Transverse colon (tissue), 4 donors: ENCODE results near the gene NFIA. TPM values are rescaled to one million over a fixed set of nuclear protein-coding genes. Genes with fewer than 3 reads are reported as not detected.

Experiments
- DNase-seq: peaks from one replicate; pipeline ENCODE4 v3.0.0-alpha.2; 2019
- H3K27ac ChIP-seq, 4 donors: fragments of 200-600 bp; sonication (generic); 2 replicates each; pipeline ENCODE4 v1.5.1; 2016 to 2018; ENCODE audit warnings: inconsistent platforms in 4 of 4
- H3K27me3 ChIP-seq: fragments of 200-600 bp; sonication (generic); 2 replicates; pipeline ENCODE4 v1.5.1; 2017; ENCODE audit warnings: inconsistent platforms
- H3K36me3 ChIP-seq, 4 donors: fragments of 200-600 bp; sonication (generic); 2 replicates each; pipeline ENCODE4 v1.5.1; 2017 to 2019; ENCODE audit warnings: inconsistent platforms in 4 of 4
- H3K4me1 ChIP-seq, 4 donors: fragments of 200-600 bp; sonication (generic); 2 replicates each; pipeline ENCODE4 v1.5.1; 2017 to 2020; ENCODE audit warnings: inconsistent platforms in 4 of 4
- H3K4me3 ChIP-seq, 4 donors: fragments of 200-600 bp; sonication (generic); 1 replicate in 1 of 4; 2 replicates in 3 of 4; pipeline versions ENCODE4 v1.5.1 to v1.6.1; 2017 to 2019; ENCODE audit warnings: inconsistent platforms in 4 of 4
- H3K9me3 ChIP-seq, 2 donors: fragments of 200-600 bp; sonication (generic); 2 replicates each; pipeline ENCODE4 v1.5.1; 2017 to 2019; ENCODE audit warnings: inconsistent platforms in 2 of 2
- CTCF ChIP-seq, 5 experiments: fragments of 200-600 bp in 3 of 5; fragments of 450-650 bp in 2 of 5; sonication (generic) in 3 of 5; IDR thresholded peaks; 1 replicate in 2 of 5; 2 replicates in 3 of 5; pipeline ENCODE4 v1.5.1; 2016 to 2017; ENCODE audit warnings: antibody characterized with exemption in 5 of 5, inconsistent platforms in 3 of 5, mild to moderate bottlenecking in 2 of 5, moderate library complexity in 1 of 5
- EP300 ChIP-seq: sonication (generic); formaldehyde crosslinking; IDR thresholded peaks from one replicate; pipeline ENCODE4 v1.6.1; 2017; ENCODE audit warnings: antibody characterized with exemption, low read depth
- POLR2A ChIP-seq: fragments of 450-650 bp; IDR thresholded peaks from one replicate; pipeline ENCODE4 v1.6.1; 2016; ENCODE audit warnings: antibody characterized with exemption, mild to moderate bottlenecking, moderate library complexity
- POLR2AphosphoS5 ChIP-seq, 3 donors: sonication (generic); formaldehyde crosslinking; IDR thresholded peaks; one replicate each; pipeline ENCODE4 v1.6.1; 2016; ENCODE audit warnings: antibody characterized with exemption in 3 of 3
- WGBS, 2 donors: methylation state at CpG; one replicate each; pipeline ENCODE4 v1.1.5; 2018; ENCODE audit warnings: low coverage in 1 of 2; 5-methylcytosine and 5-hydroxymethylcytosine counted together
- in situ Hi-C, 4 donors: fragments of 200-750 bp; cut with MboI; loops; one replicate each; pipeline versions ENCODE4 v1.15.0 to v1.15.1; 2017; ENCODE audit warnings: low sequenced_read_pairs in 3 of 4, low pct_ligation_motif_present in 1 of 4, low pct_unique_long_range_greater_than_20kb in 1 of 4
- intact Hi-C: fragments of 100-400 bp; cut with DNase I; formaldehyde crosslinking; loops from one replicate; pipeline ENCODE4 v1.15.1; 2023; ENCODE audit warnings: low total_unique reads
- total RNA-seq, 4 donors: library from RNA; depleted of rRNA; stranded (reverse); fragments of >200 nt; gene quantifications; one replicate each; pipeline ENCODE4 v1.1.0, GENCODE V29; 2016

Gene NFIA
- total RNA-seq, 4 donors from 2014 or later, result 17.3 to 37.2 (median 29.8) TPM

DNA sequence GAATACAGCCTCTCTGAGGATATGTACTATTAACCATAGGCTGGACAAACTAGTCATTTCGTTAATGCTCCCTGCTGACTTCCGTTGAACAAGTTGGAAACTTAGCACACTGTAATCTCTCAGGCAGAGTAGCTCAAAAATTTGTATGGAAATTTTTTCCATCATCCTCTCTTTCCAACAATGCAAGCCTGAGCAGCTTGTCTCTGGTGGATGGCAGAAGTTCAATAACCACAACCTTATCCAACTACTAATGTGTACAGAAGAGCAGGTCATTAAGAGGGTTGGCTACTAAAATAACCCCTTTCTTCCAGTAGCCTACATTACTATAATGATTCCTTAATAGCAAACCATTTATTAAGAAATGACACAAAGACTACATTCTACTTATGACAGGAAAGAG, 262.3 kb downstream of the NFIA start:
- intact Hi-C loops, result no loop called here
- peak overlapping the region in 1 of 4 donors; percentile 20 for H3K27ac ChIP-seq

DNA sequence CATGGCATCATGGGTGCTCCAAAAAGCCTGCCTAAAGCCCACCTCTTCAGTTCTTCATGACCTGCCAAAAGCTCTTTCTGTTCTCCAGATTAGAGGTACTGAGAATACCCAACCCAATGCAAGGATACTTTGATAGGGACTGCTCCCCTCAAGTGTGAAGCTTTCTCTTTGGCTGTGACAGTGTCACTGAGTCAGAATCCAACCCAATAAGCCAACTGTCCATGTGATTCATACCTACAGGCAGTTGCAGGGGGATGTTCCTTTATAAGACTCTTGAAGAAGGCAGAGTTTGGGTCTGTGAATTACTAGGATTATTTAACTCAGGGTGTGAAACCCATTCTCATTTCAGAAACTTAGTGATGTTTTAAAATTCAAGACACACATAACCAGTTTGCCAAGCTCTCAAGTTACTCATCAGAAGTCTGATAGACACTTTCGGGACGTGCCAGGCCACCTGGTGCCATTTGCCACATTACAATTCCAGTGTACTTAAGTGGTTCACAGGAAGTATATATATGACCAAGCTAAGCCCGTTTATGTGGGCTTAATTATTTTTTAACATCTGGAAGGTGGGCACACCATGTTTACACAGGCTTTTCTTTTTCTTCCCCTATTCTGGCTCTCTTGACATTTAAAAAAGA, 265.8 kb downstream of the NFIA start:
- Histone ChIP-seq H3K4me3 (no peak overlapping the region), H3K36me3 (no peaks in the 10 kb centered on the region), H3K27ac (no peak overlapping the region), H3K4me1 (peaks cover 0 to 3% (median 0%) of the 10 kb centered on the region in 4 donors), H3K27me3 (no peaks in the 10 kb centered on the region), H3K9me3 (no peaks in the 10 kb centered on the region)
- no peak for TF ChIP-seq POLR2A
- no peak for TF ChIP-seq CTCF (IDR thresholded peaks at IDR 0.05)
- no peak for TF ChIP-seq EP300
- no peak for TF ChIP-seq POLR2AphosphoS5 (IDR thresholded peaks at IDR 0.05)
- 88 to 100% methylated on average over 1 to 3 of the region's 3 CpGs for WGBS, 2 donors
- intact Hi-C loops (no loop called here), in situ Hi-C loops (loop anchor here in 2 of 4 donors (25.0 kb wide), 2 partner anchors 286 to 311 kb away; no protein-coding TSS in a partner anchor)
- DNase-seq, result no peak

More for the DNA sequence above, 262.3 kb downstream of the NFIA start:
- WGBS, 2 donors, result 70 to 75% methylated on average over 2 of the region's 2 CpGs
- peaks cover 0 to 3% (median 0%) of the 10 kb centered on the region in 4 donors for H3K4me1 ChIP-seq
- TF ChIP-seq CTCF (IDR thresholded peaks at IDR 0.05), result no peak
- no peak for TF ChIP-seq EP300
- no peak for TF ChIP-seq POLR2AphosphoS5 (IDR thresholded peaks at IDR 0.05)
- TF ChIP-seq POLR2A, result no peak
- in situ Hi-C loops, result loop anchor here in 2 of 4 donors (25.0 kb wide), 2 partner anchors 282 to 307 kb away; no protein-coding TSS in a partner anchor
- no peaks in the 10 kb centered on the region for H3K27me3 ChIP-seq
- no peaks in the 10 kb centered on the region for H3K9me3 ChIP-seq
- H3K36me3 ChIP-seq, result no peaks in the 10 kb centered on the region
- no peak for DNase-seq
- H3K4me3 ChIP-seq, result no peak overlapping the region

DNA sequence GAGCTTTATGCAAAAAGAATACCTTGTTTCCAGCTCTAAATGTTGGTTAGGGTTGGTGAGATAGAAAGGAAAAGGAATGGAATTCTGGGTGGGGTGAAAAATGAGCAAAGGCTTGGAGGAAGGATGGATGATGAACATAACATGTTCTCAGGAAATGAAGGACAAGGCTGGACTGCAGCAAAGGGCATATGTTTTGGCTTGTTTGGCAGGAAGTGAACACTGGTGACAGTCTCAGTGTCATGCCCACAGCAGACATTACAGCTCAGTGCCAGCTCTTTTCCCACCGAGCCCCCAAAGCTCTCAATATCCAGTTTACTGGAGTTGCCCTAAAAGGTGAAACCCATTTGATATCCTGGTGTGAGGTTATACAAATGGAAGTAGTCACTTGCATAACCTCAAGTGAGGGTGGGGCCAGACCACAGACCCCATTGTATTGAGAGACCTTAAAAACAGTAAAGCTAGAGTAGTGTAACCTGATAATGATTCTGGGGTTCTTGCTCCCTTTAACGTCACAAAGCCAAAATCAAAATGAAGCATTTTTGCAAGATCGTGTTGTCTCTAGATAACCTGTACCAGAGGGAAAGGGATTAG, 270.6 kb downstream of the NFIA start:
- no peak for DNase-seq
- Histone ChIP-seq H3K36me3 (no peaks in the 10 kb centered on the region), H3K4me1 (no peaks in the 10 kb centered on the region), H3K27me3 (no peaks in the 10 kb centered on the region), H3K4me3 (no peak overlapping the region), H3K27ac (no peak overlapping the region), H3K9me3 (no peaks in the 10 kb centered on the region)
- no peak for TF ChIP-seq POLR2AphosphoS5 (IDR thresholded peaks at IDR 0.05)
- no peak for TF ChIP-seq POLR2A
- no peak for TF ChIP-seq EP300
- TF ChIP-seq CTCF (IDR thresholded peaks at IDR 0.05), result no peak
- intact Hi-C loops, result no loop called here
- in situ Hi-C loops, result no loop called here
- WGBS, 2 donors, result 62 to 83% methylated on average over 2 to 3 of the region's 3 CpGs

DNA sequence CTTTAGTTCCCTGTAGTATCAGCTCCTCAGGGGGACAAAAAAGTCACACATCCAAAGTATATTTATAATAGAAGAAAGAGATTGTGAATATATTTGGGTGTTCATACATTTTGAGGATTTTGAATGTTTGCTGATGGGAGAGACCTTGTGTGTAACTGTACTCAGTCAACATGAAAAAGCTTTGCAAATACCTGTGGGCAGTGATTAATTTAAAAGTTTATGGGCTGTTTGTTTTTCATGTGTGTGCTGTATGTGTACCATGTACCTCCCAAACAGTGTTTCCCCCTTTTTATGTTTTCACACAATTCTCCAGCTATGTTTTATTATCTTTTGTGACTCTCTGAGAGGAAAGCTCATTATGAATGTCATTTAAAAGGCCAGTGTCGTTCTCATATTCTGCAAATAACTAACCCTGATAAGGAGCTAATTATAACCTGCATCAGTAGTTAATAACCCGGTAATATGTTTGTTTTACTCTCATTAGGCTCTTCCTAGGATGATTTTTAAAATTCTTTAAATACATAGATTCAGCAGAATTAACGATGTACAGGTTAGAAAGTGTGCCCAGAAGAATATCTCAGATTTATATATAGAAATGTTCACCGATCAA, 271.5 kb downstream of the NFIA start:
- Histone ChIP-seq H3K36me3 (no peaks in the 10 kb centered on the region), H3K4me1 (no peaks in the 10 kb centered on the region), H3K4me3 (no peak overlapping the region), H3K27ac (no peak overlapping the region), H3K9me3 (no peaks in the 10 kb centered on the region), H3K27me3 (no peaks in the 10 kb centered on the region)
- no peak for DNase-seq
- in situ Hi-C loops, result no loop called here
- whole genome bisulfite sequencing, 2 donors, result 71 to 76% methylated on average over 4 of the region's 4 CpGs
- TF ChIP-seq EP300 (no peak), POLR2AphosphoS5 (IDR thresholded peaks at IDR 0.05) (no peak)
- intact Hi-C loops, result no loop called here
